MM.1S (cell line): ENCODE results near the gene COL6A6.

ENCODE experiments used
- DNase-seq: peaks from one replicate; pipeline ENCODE4 v3.0.0-alpha.2; 2015
- H2AFZ ChIP-seq: fragments of 300-600 bp; sonication (generic); 2 replicates; pipeline ENCODE4 v1.6.0; 2016; ENCODE audit warnings: antibody characterized with exemption, low read length
- H3F3A ChIP-seq: fragments of 300-600 bp; sonication (generic); 2 replicates; pipeline ENCODE4 v1.6.1; 2016; ENCODE audit warnings: mild to moderate bottlenecking, antibody characterized with exemption, low read length, moderate library complexity, mixed read lengths; ENCODE audit not compliant: insufficient read depth
- H3K27ac ChIP-seq: fragments of 300-600 bp; sonication (generic); 2 replicates; pipeline ENCODE4 v1.5.1; 2016; ENCODE audit warnings: mild to moderate bottlenecking, low read length
- H3K27me3 ChIP-seq: fragments of 300-600 bp; sonication (generic); replicated peaks from 2 replicates; pipeline ENCODE4 v1.6.0; 2016; ENCODE audit warnings: low read length; ENCODE audit not compliant: insufficient read depth
- H3K36me3 ChIP-seq: fragments of 300-600 bp; sonication (generic); replicated peaks from 2 replicates; pipeline ENCODE4 v1.6.1; 2016; ENCODE audit warnings: mild to moderate bottlenecking, low read length, mixed read lengths; ENCODE audit not compliant: insufficient read depth
- H3K4me1 ChIP-seq: fragments of 300-600 bp; sonication (generic); 2 replicates; pipeline ENCODE4 v1.6.1; 2016; ENCODE audit warnings: low read length, mixed read lengths
- H3K4me2 ChIP-seq: fragments of 300-600 bp; sonication (generic); 2 replicates; pipeline ENCODE4 v1.6.0; 2016; ENCODE audit warnings: low read depth, low read length
- H3K4me3 ChIP-seq: fragments of 300-600 bp; sonication (generic); 2 replicates; pipeline ENCODE4 v1.5.1; 2016; ENCODE audit warnings: low read length, mixed read lengths
- H3K79me2 ChIP-seq: fragments of 300-600 bp; sonication (generic); 2 replicates; pipeline ENCODE4 v1.6.1; 2016; ENCODE audit warnings: mixed run types, low read length, mixed read lengths
- H3K9ac ChIP-seq: fragments of 300-600 bp; sonication (generic); 2 replicates; pipeline ENCODE4 v1.6.1; 2016; ENCODE audit warnings: low read length, mixed read lengths
- H3K9me2 ChIP-seq: fragments of 300-600 bp; sonication (generic); replicated peaks from 2 replicates; pipeline ENCODE4 v1.6.1; 2016; ENCODE audit warnings: mild to moderate bottlenecking, low read length, mixed read lengths; ENCODE audit not compliant: insufficient read depth
- H3K9me3 ChIP-seq: fragments of 300-600 bp; sonication (generic); replicated peaks from 2 replicates; pipeline ENCODE4 v1.6.1; 2016; ENCODE audit warnings: mild to moderate bottlenecking, low read length, mixed read lengths; ENCODE audit not compliant: insufficient read depth
- H4K20me1 ChIP-seq: fragments of 300-600 bp; sonication (generic); 2 replicates; pipeline ENCODE4 v1.6.1; 2016; ENCODE audit warnings: mild to moderate bottlenecking, low read length, moderate library complexity, mixed read lengths; ENCODE audit not compliant: insufficient read depth
- EZH2 ChIP-seq: fragments of 300-600 bp; sonication (generic); optimal IDR thresholded peaks from 2 replicates; pipeline ENCODE3; 2017; ENCODE audit warnings: low read depth, mild to moderate bottlenecking, antibody characterized with exemption, low read length, mixed read lengths
- EZH2phosphoT487 ChIP-seq: fragments of 300-600 bp; sonication (generic); IDR thresholded peaks from 2 replicates; pipeline ENCODE4 v1.6.1; 2018; ENCODE audit warnings: antibody characterized with exemption, low read length
- TF ChIP-seq, protein P1 (sequence below): fragments of 300-600 bp; sonication (generic); IDR thresholded peaks from 2 replicates; pipeline ENCODE4 v1.5.1; 2016; ENCODE audit warnings: antibody characterized with exemption, low read length, mixed read lengths

COL6A6 gene

DNA sequence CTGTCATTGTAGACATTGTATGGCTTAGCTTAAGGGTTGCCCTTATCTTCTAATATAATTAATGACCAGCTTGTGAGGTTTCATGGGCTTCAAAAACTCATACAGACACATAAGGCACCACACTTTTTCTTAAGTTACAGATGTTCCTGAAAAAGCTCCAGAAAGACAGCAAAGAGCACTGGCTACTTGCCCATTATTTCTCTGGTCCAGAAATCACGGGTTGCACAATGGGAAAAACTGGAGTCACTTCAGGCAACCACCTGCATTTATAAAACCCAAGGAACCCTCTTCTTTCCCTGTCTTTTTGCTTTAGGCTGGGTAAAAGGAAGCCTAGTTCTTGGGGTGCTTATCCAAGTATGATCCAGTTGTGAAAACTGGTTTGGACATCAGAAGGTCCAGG is 2.3 kb upstream of the COL6A6 start:
- no peaks in the 10 kb centered on the region for H3K9me2 ChIP-seq
- H3K9me3 ChIP-seq = no peaks in the 10 kb centered on the region
- TF ChIP-seq EZH2 (no peak), EZH2phosphoT487 (no peak)
- TF ChIP-seq, protein P1, sequence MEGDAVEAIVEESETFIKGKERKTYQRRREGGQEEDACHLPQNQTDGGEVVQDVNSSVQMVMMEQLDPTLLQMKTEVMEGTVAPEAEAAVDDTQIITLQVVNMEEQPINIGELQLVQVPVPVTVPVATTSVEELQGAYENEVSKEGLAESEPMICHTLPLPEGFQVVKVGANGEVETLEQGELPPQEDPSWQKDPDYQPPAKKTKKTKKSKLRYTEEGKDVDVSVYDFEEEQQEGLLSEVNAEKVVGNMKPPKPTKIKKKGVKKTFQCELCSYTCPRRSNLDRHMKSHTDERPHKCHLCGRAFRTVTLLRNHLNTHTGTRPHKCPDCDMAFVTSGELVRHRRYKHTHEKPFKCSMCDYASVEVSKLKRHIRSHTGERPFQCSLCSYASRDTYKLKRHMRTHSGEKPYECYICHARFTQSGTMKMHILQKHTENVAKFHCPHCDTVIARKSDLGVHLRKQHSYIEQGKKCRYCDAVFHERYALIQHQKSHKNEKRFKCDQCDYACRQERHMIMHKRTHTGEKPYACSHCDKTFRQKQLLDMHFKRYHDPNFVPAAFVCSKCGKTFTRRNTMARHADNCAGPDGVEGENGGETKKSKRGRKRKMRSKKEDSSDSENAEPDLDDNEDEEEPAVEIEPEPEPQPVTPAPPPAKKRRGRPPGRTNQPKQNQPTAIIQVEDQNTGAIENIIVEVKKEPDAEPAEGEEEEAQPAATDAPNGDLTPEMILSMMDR = no peak
- H3K9ac ChIP-seq = no peak overlapping the region
- H3K4me2 ChIP-seq = no peak overlapping the region
- H3K27me3 ChIP-seq = no peaks in the 10 kb centered on the region
- H2AFZ ChIP-seq = no peak overlapping the region
- no peak for DNase-seq
- no peaks in the 10 kb centered on the region for H4K20me1 ChIP-seq
- H3K4me3 ChIP-seq = no peak overlapping the region
- H3K36me3 ChIP-seq = no peaks in the 10 kb centered on the region
- H3K27ac ChIP-seq = no peak overlapping the region
- no peaks in the 10 kb centered on the region for H3K4me1 ChIP-seq
- no peaks in the 10 kb centered on the region for H3K79me2 ChIP-seq
- H3F3A ChIP-seq = no peaks in the 10 kb centered on the region

DNA sequence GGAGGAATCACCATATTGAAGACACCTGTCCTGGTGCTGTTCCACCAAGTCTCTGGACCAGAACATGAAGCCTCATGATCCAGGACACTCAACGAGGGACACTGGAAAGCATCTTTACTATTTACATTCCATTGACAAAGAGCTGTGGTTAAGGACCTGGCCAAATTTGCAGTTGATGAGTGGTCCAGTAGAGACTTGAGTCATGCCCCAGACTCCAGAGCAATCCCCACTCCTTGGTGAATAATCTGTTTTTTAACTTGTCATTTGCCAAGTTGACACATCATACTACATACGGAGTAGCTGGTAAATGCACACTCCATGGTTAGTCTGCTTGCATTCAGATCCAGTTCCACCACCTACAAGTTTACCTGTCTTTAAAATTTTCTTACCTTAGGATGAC is 1.2 kb upstream of the COL6A6 start:
- Histone ChIP-seq H3K4me3 (no peak overlapping the region), H2AFZ (no peak overlapping the region), H3F3A (no peaks in the 10 kb centered on the region), H3K79me2 (no peaks in the 10 kb centered on the region), H4K20me1 (no peaks in the 10 kb centered on the region), H3K27ac (no peak overlapping the region), H3K9me2 (no peaks in the 10 kb centered on the region), H3K4me2 (no peak overlapping the region), H3K4me1 (no peaks in the 10 kb centered on the region), H3K27me3 (no peaks in the 10 kb centered on the region), H3K9ac (no peak overlapping the region), H3K9me3 (no peaks in the 10 kb centered on the region), H3K36me3 (no peaks in the 10 kb centered on the region)
- no peak for DNase-seq
- TF ChIP-seq EZH2phosphoT487 (no peak), EZH2 (no peak)
- TF ChIP-seq, protein P1 = no peak

DNA sequence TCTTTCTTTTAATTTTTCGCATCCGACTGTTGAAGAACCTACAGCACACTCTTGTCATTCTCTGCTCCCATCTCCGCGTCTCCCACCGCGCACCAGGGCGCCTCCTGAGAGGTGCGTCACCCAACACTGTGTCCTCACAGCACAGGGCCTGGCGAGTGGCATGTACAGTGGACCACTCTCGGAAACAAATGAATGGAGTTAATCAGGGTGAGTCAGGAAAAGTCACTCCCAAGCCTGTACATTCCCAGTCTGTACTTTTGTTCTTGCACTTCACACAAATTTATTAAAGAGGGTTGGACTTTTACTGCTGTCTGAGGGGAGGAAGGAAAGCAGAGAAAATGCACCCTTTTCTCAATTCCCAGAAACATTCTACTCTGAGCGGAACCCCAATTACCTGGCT is 625 bp downstream of the COL6A6 start:
- no peaks in the 10 kb centered on the region for H3K9me3 ChIP-seq
- H3K4me2 ChIP-seq = no peak overlapping the region
- H2AFZ ChIP-seq = no peak overlapping the region
- H3F3A ChIP-seq = no peaks in the 10 kb centered on the region
- H3K4me1 ChIP-seq = no peaks in the 10 kb centered on the region
- no peak overlapping the region for H3K9ac ChIP-seq
- no peak for DNase-seq
- no peaks in the 10 kb centered on the region for H3K27me3 ChIP-seq
- H3K79me2 ChIP-seq = no peaks in the 10 kb centered on the region
- no peaks in the 10 kb centered on the region for H3K9me2 ChIP-seq
- no peak overlapping the region for H3K4me3 ChIP-seq
- TF ChIP-seq, protein P1 = no peak
- TF ChIP-seq EZH2phosphoT487 (no peak), EZH2 (no peak)
- H4K20me1 ChIP-seq = no peaks in the 10 kb centered on the region
- no peaks in the 10 kb centered on the region for H3K36me3 ChIP-seq
- H3K27ac ChIP-seq = no peak overlapping the region

DNA sequence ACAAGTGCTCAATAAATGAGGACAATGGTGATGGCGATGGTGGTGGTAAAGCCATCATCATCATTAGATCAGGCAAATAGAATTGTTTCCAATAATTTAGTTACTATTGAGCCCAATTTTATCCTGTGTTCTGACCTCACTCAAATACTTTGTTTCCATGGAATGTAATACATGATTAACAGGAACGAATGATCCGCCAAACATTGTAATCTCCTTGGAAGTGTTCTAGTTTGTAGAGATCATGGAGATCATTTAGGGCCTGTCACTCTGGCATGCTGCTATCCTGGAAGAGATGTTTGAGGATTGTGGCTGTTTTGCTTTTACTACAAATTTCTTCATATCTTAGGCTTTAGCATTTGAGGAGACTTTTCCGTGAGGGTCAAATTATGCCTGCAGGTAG is 2.8 kb downstream of the COL6A6 start:
- no peaks in the 10 kb centered on the region for H3K36me3 ChIP-seq
- no peaks in the 10 kb centered on the region for H3K9me2 ChIP-seq
- no peaks in the 10 kb centered on the region for H3F3A ChIP-seq
- H2AFZ ChIP-seq = no peak overlapping the region
- H3K9ac ChIP-seq = no peak overlapping the region
- no peak for DNase-seq
- H3K27me3 ChIP-seq = no peaks in the 10 kb centered on the region
- no peak overlapping the region for H3K4me2 ChIP-seq
- no peak overlapping the region for H3K4me3 ChIP-seq
- H3K4me1 ChIP-seq = no peaks in the 10 kb centered on the region
- H3K9me3 ChIP-seq = no peaks in the 10 kb centered on the region
- TF ChIP-seq EZH2 (no peak), EZH2phosphoT487 (no peak)
- TF ChIP-seq, protein P1 = no peak
- no peak overlapping the region for H3K27ac ChIP-seq
- no peaks in the 10 kb centered on the region for H3K79me2 ChIP-seq
- H4K20me1 ChIP-seq = no peaks in the 10 kb centered on the region
